Vagina (tissue), 2 donors: Measurements from ENCODE around the gene NLGN1. TPM values are rescaled to one million over a fixed set of nuclear protein-coding genes. Genes with fewer than 3 reads are reported as not detected.

ENCODE experiments used
- DNase-seq, 2 donors: peaks; one replicate each; pipeline ENCODE4 v3.0.0-alpha.2; 2017; ENCODE audit errors: extremely low spot score in 2 of 2
- H3K27ac ChIP-seq: fragments of 200-600 bp; sonication (generic); one replicate; pipeline ENCODE4 v1.5.1; 2019
- H3K27me3 ChIP-seq: fragments of 200-600 bp; sonication (generic); one replicate; pipeline ENCODE4 v1.5.1; 2019
- H3K36me3 ChIP-seq, 2 donors: fragments of 200-600 bp; sonication (generic); one replicate each; pipeline ENCODE4 v1.5.1; 2017 to 2019
- H3K4me1 ChIP-seq: fragments of 200-600 bp; sonication (generic); one replicate; pipeline ENCODE4 v1.5.1; 2019
- H3K4me3 ChIP-seq, 2 donors: fragments of 200-600 bp; sonication (generic); 1 replicate in 1 of 2; 2 replicates in 1 of 2; pipeline ENCODE4 v1.5.1; 2016 to 2019
- H3K9me3 ChIP-seq: fragments of 200-600 bp; sonication (generic); one replicate; pipeline ENCODE4 v1.5.1; 2019
- CTCF ChIP-seq, 3 experiments: fragments of 450-650 bp in 2 of 3; fragments of 200-600 bp in 1 of 3; sonication (generic) in 1 of 3; IDR thresholded peaks; one replicate each; pipeline ENCODE4 v1.5.1; 2017 to 2019; ENCODE audit warnings: antibody characterized with exemption in 3 of 3, mild to moderate bottlenecking in 2 of 3, moderate library complexity in 2 of 3
- POLR2A ChIP-seq, 2 donors: fragments of 450-650 bp; IDR thresholded peaks; one replicate each; pipeline ENCODE4 v1.6.1; 2017; ENCODE audit warnings: antibody characterized with exemption in 2 of 2, mild to moderate bottlenecking in 2 of 2, moderate library complexity in 2 of 2
- POLR2AphosphoS5 ChIP-seq, 2 donors: sonication (generic); formaldehyde crosslinking; IDR thresholded peaks; one replicate each; pipeline ENCODE4 v1.9.0; 2017; ENCODE audit warnings: antibody characterized with exemption in 2 of 2, mild to moderate bottlenecking in 2 of 2, low read depth in 1 of 2; ENCODE audit not compliant: insufficient read depth in 1 of 2
- intact Hi-C: fragments of 100-400 bp; cut with DNase I; formaldehyde crosslinking; loops from one replicate; pipeline ENCODE4 v1.15.1; 2023
- total RNA-seq: library from RNA; depleted of rRNA; stranded (reverse); fragments of >200 nt; gene quantifications from one replicate; pipeline ENCODE4 v1.2.3, GENCODE V29; 2016

NLGN1 gene
- total RNA-seq, 1 donor from 2014 or later: 4.7 TPM

GRCh38 chr3:174308736-174309135, 911.2 kb downstream of the NLGN1 start:
- no peak for DNase-seq
- no peaks in the 10 kb centered on the region for H3K27me3 ChIP-seq
- intact Hi-C loops: no loop called here
- H3K4me3 ChIP-seq: no peak overlapping the region
- H3K36me3 ChIP-seq: no peaks in the 10 kb centered on the region
- no peaks in the 10 kb centered on the region for H3K4me1 ChIP-seq
- no peak for TF ChIP-seq CTCF (IDR thresholded peaks at IDR 0.05)
- no peak for TF ChIP-seq POLR2AphosphoS5 (IDR thresholded peaks at IDR 0.05; ENCODE audit: insufficient read depth in 1 of 2, low read depth in 1 of 2)
- no peak for TF ChIP-seq POLR2A (IDR thresholded peaks at IDR 0.05)
- no peaks in the 10 kb centered on the region for H3K9me3 ChIP-seq
- no peak overlapping the region for H3K27ac ChIP-seq

- H3K9me3 ChIP-seq: no peaks in the 10 kb centered on the region
- H3K4me1 ChIP-seq: no peaks in the 10 kb centered on the region
- intact Hi-C loops: no loop called here
- H3K27ac ChIP-seq: no peak overlapping the region
- no peaks in the 10 kb centered on the region for H3K27me3 ChIP-seq
- no peaks in the 10 kb centered on the region for H3K36me3 ChIP-seq
- no peak for DNase-seq
- no peak for TF ChIP-seq POLR2A (IDR thresholded peaks at IDR 0.05)
- TF ChIP-seq CTCF (IDR thresholded peaks at IDR 0.05): no peak
- TF ChIP-seq POLR2AphosphoS5 (IDR thresholded peaks at IDR 0.05; ENCODE audit: insufficient read depth in 1 of 2, low read depth in 1 of 2): no peak
- H3K4me3 ChIP-seq: no peak overlapping the region
Observed at GRCh38 chr3:174310475-174310983, 913.0 kb downstream of the NLGN1 start.

- H3K27me3 ChIP-seq: no peaks in the 10 kb centered on the region
- no peak overlapping the region for H3K27ac ChIP-seq
- no peaks in the 10 kb centered on the region for H3K36me3 ChIP-seq
- no peaks in the 10 kb centered on the region for H3K4me1 ChIP-seq
- no peak for TF ChIP-seq POLR2A (IDR thresholded peaks at IDR 0.05)
- no peak for TF ChIP-seq POLR2AphosphoS5 (IDR thresholded peaks at IDR 0.05; ENCODE audit: insufficient read depth in 1 of 2, low read depth in 1 of 2)
- no peak for TF ChIP-seq CTCF (IDR thresholded peaks at IDR 0.05)
- intact Hi-C loops: no loop called here
- H3K4me3 ChIP-seq: no peak overlapping the region
- H3K9me3 ChIP-seq: no peaks in the 10 kb centered on the region
- no peak for DNase-seq
Observed at GRCh38 chr3:174315225-174315624, 917.7 kb downstream of the NLGN1 start.

- Histone ChIP-seq H3K9me3 (no peaks in the 10 kb centered on the region), H3K27ac (no peak overlapping the region), H3K4me1 (no peaks in the 10 kb centered on the region), H3K27me3 (no peaks in the 10 kb centered on the region), H3K4me3 (no peak overlapping the region), H3K36me3 (no peaks in the 10 kb centered on the region)
- no peak for DNase-seq
- TF ChIP-seq POLR2A (IDR thresholded peaks at IDR 0.05) (no peak), POLR2AphosphoS5 (IDR thresholded peaks at IDR 0.05; ENCODE audit: insufficient read depth in 1 of 2, low read depth in 1 of 2) (no peak), CTCF (IDR thresholded peaks at IDR 0.05) (no peak)
- intact Hi-C loops: no loop called here
Observed at GRCh38 chr3:174317005-174317404, 919.5 kb downstream of the NLGN1 start.

GRCh38 chr3:174318181-174318580, 920.6 kb downstream of the NLGN1 start:
- TF ChIP-seq POLR2AphosphoS5 (IDR thresholded peaks at IDR 0.05; ENCODE audit: insufficient read depth in 1 of 2, low read depth in 1 of 2): no peak
- TF ChIP-seq CTCF (IDR thresholded peaks at IDR 0.05): no peak
- TF ChIP-seq POLR2A (IDR thresholded peaks at IDR 0.05): no peak
- intact Hi-C loops: no loop called here

More at GRCh38 chr3:174318181-174318580, 920.6 kb downstream of the NLGN1 start:
- Histone ChIP-seq H3K36me3 (no peaks in the 10 kb centered on the region), H3K9me3 (no peaks in the 10 kb centered on the region), H3K4me3 (no peak overlapping the region), H3K4me1 (no peaks in the 10 kb centered on the region), H3K27ac (no peak overlapping the region), H3K27me3 (no peaks in the 10 kb centered on the region)
- no peak for DNase-seq
